GM23248 (cell line): ENCODE measurements around the gene SF3B3.

Experiments
- EZH2 ChIP-seq: fragments of 200-600 bp; sonication (generic); IDR thresholded peaks from 2 replicates; pipeline ENCODE4 v1.6.1; 2018; ENCODE audit warnings: antibody characterized with exemption, mild to moderate bottlenecking; ENCODE audit not compliant: insufficient read depth, poor library complexity, severe bottlenecking
- EZH2phosphoT487 ChIP-seq: fragments of 200-600 bp; sonication (generic); IDR thresholded peaks from 2 replicates; pipeline ENCODE4 v1.6.1; 2018; ENCODE audit warnings: antibody characterized with exemption, moderate library complexity, mild to moderate bottlenecking, low read depth; ENCODE audit not compliant: insufficient read depth

- no peak for TF ChIP-seq EZH2
- TF ChIP-seq EZH2phosphoT487: no peak
These were observed 66.4 kb downstream of the SF3B3 start for GRCh38 chr16:70589998-70590471.
